ENCODE data around the gene IL10. TPM values are rescaled to one million over a fixed set of nuclear protein-coding genes. Genes with fewer than 3 reads are reported as not detected.

IL10 gene
- total RNA-seq, 2 donors from 2014 or later, result 0.93 to 3.1 TPM

DNA sequence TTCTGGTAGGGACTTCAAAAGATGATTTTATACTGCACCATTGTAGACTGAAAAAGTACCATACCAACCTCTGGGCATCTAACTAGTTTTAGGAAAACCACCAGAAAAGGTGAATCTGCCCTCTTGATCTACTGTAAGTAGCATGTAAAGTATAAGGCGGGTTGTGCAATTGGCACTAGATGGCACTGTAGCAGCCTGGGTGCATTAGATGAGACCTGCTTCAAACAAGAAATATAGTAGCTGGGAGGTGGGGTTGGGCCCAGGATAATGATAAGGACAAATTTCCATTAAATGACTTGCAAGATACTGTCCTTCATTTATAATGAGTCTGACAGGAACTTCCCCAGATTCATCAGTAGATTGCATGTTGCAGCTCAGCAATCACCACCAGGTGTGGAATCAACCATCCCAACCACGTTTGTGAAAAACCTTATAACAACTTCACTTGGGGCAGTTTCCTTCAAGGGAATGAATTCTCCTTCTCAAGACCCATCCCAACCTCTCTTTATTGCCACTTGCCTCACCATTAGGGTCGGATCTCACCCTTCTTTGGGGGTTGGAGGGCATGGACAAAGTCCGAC, 37.3 kb upstream of the IL10 start:
- Histone ChIP-seq H3K4me1 (no peaks in the 10 kb centered on the region), H3K36me3 (no peaks in the 10 kb centered on the region), H3K9me3 (peaks cover 0 to 15% of the 10 kb centered on the region in 2 donors), H3K27me3 (no peaks in the 10 kb centered on the region), H3K4me3 (no peak overlapping the region), H3K27ac (no peak overlapping the region)
- no peak for DNase-seq (ENCODE audit: low spot score)
- TF ChIP-seq, protein P1, sequence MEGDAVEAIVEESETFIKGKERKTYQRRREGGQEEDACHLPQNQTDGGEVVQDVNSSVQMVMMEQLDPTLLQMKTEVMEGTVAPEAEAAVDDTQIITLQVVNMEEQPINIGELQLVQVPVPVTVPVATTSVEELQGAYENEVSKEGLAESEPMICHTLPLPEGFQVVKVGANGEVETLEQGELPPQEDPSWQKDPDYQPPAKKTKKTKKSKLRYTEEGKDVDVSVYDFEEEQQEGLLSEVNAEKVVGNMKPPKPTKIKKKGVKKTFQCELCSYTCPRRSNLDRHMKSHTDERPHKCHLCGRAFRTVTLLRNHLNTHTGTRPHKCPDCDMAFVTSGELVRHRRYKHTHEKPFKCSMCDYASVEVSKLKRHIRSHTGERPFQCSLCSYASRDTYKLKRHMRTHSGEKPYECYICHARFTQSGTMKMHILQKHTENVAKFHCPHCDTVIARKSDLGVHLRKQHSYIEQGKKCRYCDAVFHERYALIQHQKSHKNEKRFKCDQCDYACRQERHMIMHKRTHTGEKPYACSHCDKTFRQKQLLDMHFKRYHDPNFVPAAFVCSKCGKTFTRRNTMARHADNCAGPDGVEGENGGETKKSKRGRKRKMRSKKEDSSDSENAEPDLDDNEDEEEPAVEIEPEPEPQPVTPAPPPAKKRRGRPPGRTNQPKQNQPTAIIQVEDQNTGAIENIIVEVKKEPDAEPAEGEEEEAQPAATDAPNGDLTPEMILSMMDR (IDR thresholded peaks at IDR 0.05), result no peak

DNA sequence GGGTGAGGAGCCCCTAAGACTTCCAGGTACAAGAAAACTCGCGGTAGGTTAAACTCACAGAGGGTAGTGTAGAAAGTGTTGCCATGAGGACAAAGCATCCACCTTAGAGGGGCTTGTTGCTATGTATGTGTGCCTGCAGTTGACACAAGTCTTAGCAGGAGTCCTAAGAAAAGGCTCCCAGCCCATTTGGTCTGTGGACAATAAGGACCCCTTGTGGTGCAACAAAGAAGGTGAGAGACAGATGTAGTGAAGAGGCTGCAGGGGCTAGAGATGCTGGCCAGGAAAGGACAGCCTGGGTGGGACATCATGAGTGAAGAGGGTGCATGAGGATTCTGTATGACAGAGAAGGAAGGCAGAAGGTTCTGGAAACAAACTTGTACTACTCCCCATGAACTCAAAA, 36.3 kb upstream of the IL10 start:
- DNase-seq (ENCODE audit: low spot score), result no peak
- Histone ChIP-seq H3K36me3 (no peaks in the 10 kb centered on the region), H3K9me3 (peaks cover 0 to 15% of the 10 kb centered on the region in 2 donors), H3K27ac (no peak overlapping the region), H3K4me3 (no peak overlapping the region), H3K4me1 (no peaks in the 10 kb centered on the region), H3K27me3 (no peaks in the 10 kb centered on the region)
- TF ChIP-seq, protein P1 (IDR thresholded peaks at IDR 0.05), result peak in 1 of 2 donors; percentile 56

DNA sequence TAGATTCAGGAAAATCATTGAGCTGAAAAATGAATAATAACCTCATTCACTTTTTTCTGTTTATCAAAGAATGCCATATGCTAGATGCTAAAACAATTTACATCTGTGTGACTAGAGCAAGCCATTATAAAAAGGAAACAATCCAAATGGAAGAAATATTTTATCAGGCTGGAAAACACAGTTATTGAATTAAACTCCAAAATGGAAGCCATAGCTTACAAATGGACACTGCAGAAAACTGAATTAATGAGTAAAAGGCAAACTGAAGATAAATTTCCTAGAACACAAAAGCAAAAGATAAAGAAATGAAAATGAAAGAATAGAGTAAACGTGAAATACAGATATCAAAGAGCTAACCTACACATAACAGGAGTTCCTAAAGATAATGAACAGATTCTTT, 33.1 kb upstream of the IL10 start:
- Histone ChIP-seq H3K27ac (no peak overlapping the region), H3K4me3 (no peak overlapping the region), H3K36me3 (no peaks in the 10 kb centered on the region), H3K9me3 (no peaks in the 10 kb centered on the region), H3K4me1 (no peaks in the 10 kb centered on the region), H3K27me3 (no peaks in the 10 kb centered on the region)
- TF ChIP-seq, protein P1 (IDR thresholded peaks at IDR 0.05), result no peak
- no peak for DNase-seq (ENCODE audit: low spot score)

DNA sequence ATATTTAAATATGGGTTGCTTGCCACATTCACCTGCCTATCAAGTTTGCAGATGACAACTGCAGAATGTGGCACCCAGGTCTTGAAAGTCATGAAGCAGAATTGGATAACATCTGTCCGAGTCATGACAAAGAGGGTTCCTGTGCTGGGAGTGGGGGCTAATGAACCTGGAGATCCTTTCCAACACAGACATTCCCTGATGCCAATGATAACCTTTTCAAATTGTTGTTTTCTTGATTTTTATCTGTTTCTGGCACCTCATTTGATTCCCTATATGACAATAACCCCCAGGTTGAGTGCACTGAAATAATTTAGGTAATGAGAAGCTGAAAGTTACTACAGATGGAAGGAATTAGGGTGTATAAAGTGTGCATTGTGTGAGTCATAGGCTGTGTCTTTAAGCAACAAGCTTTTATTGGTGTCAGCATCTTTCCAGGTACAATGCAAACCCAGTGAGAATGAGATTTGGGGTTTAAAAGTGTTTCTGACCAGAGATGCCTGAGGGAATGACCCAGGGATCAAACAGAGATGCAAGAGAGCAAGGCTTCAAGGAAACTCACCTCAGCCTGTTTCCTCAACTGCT, 32.0 kb upstream of the IL10 start:
- no peaks in the 10 kb centered on the region for H3K36me3 ChIP-seq
- H3K27ac ChIP-seq, result no peak overlapping the region
- no peaks in the 10 kb centered on the region for H3K27me3 ChIP-seq
- no peaks in the 10 kb centered on the region for H3K4me1 ChIP-seq
- DNase-seq (ENCODE audit: low spot score), result no peak
- H3K4me3 ChIP-seq, result no peak overlapping the region
- H3K9me3 ChIP-seq, result no peaks in the 10 kb centered on the region
- TF ChIP-seq, protein P1 (IDR thresholded peaks at IDR 0.05), result no peak

DNA sequence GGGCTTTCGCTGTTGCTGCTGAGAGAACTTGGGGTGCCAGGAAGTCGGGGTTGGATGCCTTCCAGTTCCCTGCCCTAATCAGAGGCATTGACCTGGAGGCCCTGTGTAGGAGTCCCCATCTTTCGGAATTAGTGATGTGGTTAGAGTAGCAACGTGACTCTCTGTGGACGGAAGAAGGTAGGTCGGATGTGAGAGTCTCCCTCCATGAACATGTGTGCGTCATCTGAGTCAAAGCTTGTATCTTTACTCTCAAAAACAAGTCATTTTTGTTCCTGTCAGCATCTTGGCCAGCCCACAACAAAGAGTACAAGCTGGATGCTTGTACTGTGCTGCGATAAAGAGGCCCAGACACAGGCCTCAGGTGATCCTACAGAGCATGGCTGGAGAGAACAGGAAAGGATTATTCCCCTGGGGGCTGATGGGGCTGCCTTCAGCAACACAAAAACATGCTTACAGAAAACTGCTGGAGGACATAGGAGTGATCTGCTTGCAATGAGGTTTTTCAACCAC, 31.0 kb upstream of the IL10 start:
- H3K4me1 ChIP-seq, result no peaks in the 10 kb centered on the region
- DNase-seq (ENCODE audit: low spot score), result no peak
- no peak overlapping the region for H3K27ac ChIP-seq
- no peaks in the 10 kb centered on the region for H3K9me3 ChIP-seq
- H3K36me3 ChIP-seq, result no peaks in the 10 kb centered on the region
- no peak overlapping the region for H3K4me3 ChIP-seq
- TF ChIP-seq, protein P1 (IDR thresholded peaks at IDR 0.05), result no peak
- H3K27me3 ChIP-seq, result no peaks in the 10 kb centered on the region

Measured in right atrium auricular region (tissue), 2 donors.